ENCODE data around the gene EFNA2. TPM values are rescaled to one million over a fixed set of nuclear protein-coding genes. Genes with fewer than 3 reads are reported as not detected.
A peak's percentile ranks its signal among the peaks of the same experiment; 100 is the strongest.

The EFNA2 gene
- total RNA-seq, 1 experiment from 2014 or later, result 14.3 TPM

- no peak overlapping the region for H2AK5ac ChIP-seq (ENCODE audit: insufficient read length, low read length)
- no peak overlapping the region for H3K56ac ChIP-seq (ENCODE audit: insufficient read length, low read depth, low read length)
- H3K4me1 ChIP-seq (ENCODE audit: insufficient read depth, low read length), result no peaks in the 10 kb centered on the region
- H3K79me1 ChIP-seq (ENCODE audit: insufficient read depth, low read depth, low read length, poor library complexity, severe bottlenecking), result no peaks in the 10 kb centered on the region
- H3K18ac ChIP-seq (ENCODE audit: insufficient read length, low read depth, low read length), result peak overlapping the region; percentile 70
- no peak overlapping the region for H2BK5ac ChIP-seq (ENCODE audit: insufficient read length, low read length)
- H4K5ac ChIP-seq (ENCODE audit: insufficient read length, low read depth, low read length), result no peak overlapping the region
- H3K4me1 Mint-ChIP-seq, result peaks cover 15 to 23% of the 10 kb centered on the region in 2 experiments
- H3K79me2 ChIP-seq (ENCODE audit: insufficient read depth, low read length), result no peaks in the 10 kb centered on the region; the same call in 1 of the 2 replicates
- no peaks in the 10 kb centered on the region for H4K20me1 ChIP-seq (ENCODE audit: control insufficient read depth, insufficient read depth, insufficient read length)
- no peak overlapping the region for H2BK12ac ChIP-seq (ENCODE audit: insufficient read length, low read depth, low read length)
- H3K27ac ChIP-seq (ENCODE audit: insufficient read length, low read depth, low read length), result no peak overlapping the region
- H3K36me3 Mint-ChIP-seq (ENCODE audit: insufficient read depth in 1 of 3, low read depth in 3 of 3), result peaks cover 0 to 10% (median 3%) of the 10 kb centered on the region in 3 experiments; a peak in 4 of 7 replicates
- H3K27me3 ChIP-seq (ENCODE audit: insufficient read depth, low read length), result no peaks in the 10 kb centered on the region
- H2AFZ ChIP-seq (ENCODE audit: low read length), result no peak overlapping the region
- H4K91ac ChIP-seq (ENCODE audit: insufficient read length, low read depth, low read length), result no peak overlapping the region
- no peak overlapping the region for H3K23ac ChIP-seq (ENCODE audit: insufficient read length, low read depth, low read length)
- no peaks in the 10 kb centered on the region for H3K9me3 ChIP-seq (ENCODE audit: control insufficient read depth, low read depth, low read length)
- H3T11ph ChIP-seq (ENCODE audit: low read length), result no peak overlapping the region
- peak overlapping the region; percentile 76 to 87 for H3K4me3 Mint-ChIP-seq
- DNase-seq, result peak; percentile 91
- H3K9me3 Mint-ChIP-seq, result no peaks in the 10 kb centered on the region; a peak in 1 of 5 replicates
- H2BK15ac ChIP-seq (ENCODE audit: low read depth, low read length), result no peak overlapping the region
- H3K23me2 ChIP-seq (ENCODE audit: insufficient read length, low read depth, low read length, poor library complexity, severe bottlenecking), result peaks cover 11% of the 10 kb centered on the region
- WGBS (ENCODE audit: extremely low coverage, insufficient read length, low lambda C conversion rate), result no CpG with 5 or more reads among the region's 84 CpGs
- H3K14ac ChIP-seq (ENCODE audit: insufficient read depth, low read length), result peak overlapping the region; percentile 82
- peaks cover 1% of the 10 kb centered on the region for H3K27me3 Mint-ChIP-seq (ENCODE audit: low read depth)
- peak; percentile 90 for TF ChIP-seq CTCF (conservative IDR thresholded peaks at IDR 0.05)
- no peak overlapping the region for H3K27ac Mint-ChIP-seq
- H2BK20ac ChIP-seq (ENCODE audit: low read depth, low read length, poor library complexity, severe bottlenecking), result no peak overlapping the region
- no peak overlapping the region for H4K8ac ChIP-seq (replicated peaks; ENCODE audit: insufficient read length, low read depth, low read length)
- no peak overlapping the region for H3K4ac ChIP-seq (ENCODE audit: low read depth, low read length)
- H3K9ac ChIP-seq (ENCODE audit: extremely low read depth, insufficient read length, low read length), result no peak overlapping the region
- H3K4me2 ChIP-seq (ENCODE audit: insufficient read depth, insufficient read length, low read length), result peak overlapping the region; percentile 45
- H2BK120ac ChIP-seq (ENCODE audit: low read depth, low read length, poor library complexity, severe bottlenecking), result no peak overlapping the region
Observed at GRCh38 chr19:1239796-1240737, 45.6 kb upstream of the EFNA2 start.
